SK-MEL-5 (cell line): ENCODE results near the gene GRWD1. TPM values are rescaled to one million over a fixed set of nuclear protein-coding genes. Genes with fewer than 3 reads are reported as not detected.

Source experiments
- DNase-seq: peaks from one replicate; pipeline ENCODE4 v3.0.0-alpha.2; 2016; ENCODE audit warnings: low read depth, low spot score
- in situ Hi-C: cut with HindIII; loops from 2 replicates; pipeline ENCODE4 v1.10.0; 2016; ENCODE audit warnings: low sequenced_read_pairs, high pct_unique_total_duplicates, low pct_unique_long_range_greater_than_20kb
- polyA plus RNA-seq, 2 experiments: library from polyadenylated mRNA; depleted of rRNA; stranded (reverse); fragments of >200 nt; gene quantifications; 2 replicates each; pipeline ENCODE4 v1.2.3, GENCODE V29; 2015
- total RNA-seq: library from RNA; depleted of rRNA; stranded (reverse); fragments of >200 nt; shearing (Covaris generic); gene quantifications from 2 replicates; pipeline ENCODE4 v1.2.3, GENCODE V29; 2014; rRNA removed

The GRWD1 gene
- 43.7 and 44.4 TPM in 2 replicates for total RNA-seq
- 58.5 and 60.0 TPM in 2 replicates for polyA plus RNA-seq (2015; cell fraction: cytosol; rRNA removed)
- 10.4 and 14.9 TPM in 2 replicates for polyA plus RNA-seq (2015; cell fraction: nucleus; rRNA removed)

- peak; percentile 97 for DNase-seq
- in situ Hi-C loops, result no loop called here
Observed at GRCh38 chr19:48445606-48446481, at the start of gene GRWD1. GRWD1 (plus strand) TSS chr19:48445983; CDS start chr19:48446006, 23 bp downstream.

GRCh38 chr19:48396016-48396823 is 49.6 kb upstream of the GRWD1 start:
- in situ Hi-C loops, result no loop called here
- DNase-seq, result no peak

GRCh38 chr19:48396824-48397176 is 49.0 kb upstream of the GRWD1 start:
- in situ Hi-C loops, result no loop called here
- no peak for DNase-seq

GRCh38 chr19:48397263-48398101 is 48.3 kb upstream of the GRWD1 start:
- in situ Hi-C loops, result no loop called here

GRCh38 chr19:48398102-48398374 is 47.7 kb upstream of the GRWD1 start:
- in situ Hi-C loops, result no loop called here
- no peak for DNase-seq

More at GRCh38 chr19:48397263-48398101, 48.3 kb upstream of the GRWD1 start:
- no peak for DNase-seq

- peak; percentile 59 for DNase-seq
- in situ Hi-C loops, result no loop called here
Observed at GRCh38 chr19:48398375-48399235, 47.2 kb upstream of the GRWD1 start.

- in situ Hi-C loops, result no loop called here
- DNase-seq, result peak; percentile 77
Observed at GRCh38 chr19:48400018-48400742, 45.6 kb upstream of the GRWD1 start.

GRCh38 chr19:48401287-48401686 is 44.5 kb upstream of the GRWD1 start:
- in situ Hi-C loops, result no loop called here
- no peak for DNase-seq

- DNase-seq, result peak; percentile 86
- in situ Hi-C loops, result no loop called here
Observed at GRCh38 chr19:48403606-48404005, 42.2 kb upstream of the GRWD1 start.

- in situ Hi-C loops, result no loop called here
- no peak for DNase-seq
Observed at GRCh38 chr19:48405010-48405659, 40.6 kb upstream of the GRWD1 start.

GRCh38 chr19:48405850-48406249 is 39.9 kb upstream of the GRWD1 start:
- in situ Hi-C loops, result no loop called here
- no peak for DNase-seq

GRCh38 chr19:48413879-48414587 is 31.8 kb upstream of the GRWD1 start:
- in situ Hi-C loops, result no loop called here
- DNase-seq, result no peak

- DNase-seq, result peak; percentile 86
- in situ Hi-C loops, result no loop called here
Observed at GRCh38 chr19:48415395-48415794, 30.4 kb upstream of the GRWD1 start.

GRCh38 chr19:48415806-48416221 is 30.0 kb upstream of the GRWD1 start:
- no peak for DNase-seq
- in situ Hi-C loops, result no loop called here

- DNase-seq, result no peak
- in situ Hi-C loops, result no loop called here
Observed at GRCh38 chr19:48417421-48417820, 28.4 kb upstream of the GRWD1 start.
